ENCODE results near the gene UCP2.

The UCP2 gene

DNA sequence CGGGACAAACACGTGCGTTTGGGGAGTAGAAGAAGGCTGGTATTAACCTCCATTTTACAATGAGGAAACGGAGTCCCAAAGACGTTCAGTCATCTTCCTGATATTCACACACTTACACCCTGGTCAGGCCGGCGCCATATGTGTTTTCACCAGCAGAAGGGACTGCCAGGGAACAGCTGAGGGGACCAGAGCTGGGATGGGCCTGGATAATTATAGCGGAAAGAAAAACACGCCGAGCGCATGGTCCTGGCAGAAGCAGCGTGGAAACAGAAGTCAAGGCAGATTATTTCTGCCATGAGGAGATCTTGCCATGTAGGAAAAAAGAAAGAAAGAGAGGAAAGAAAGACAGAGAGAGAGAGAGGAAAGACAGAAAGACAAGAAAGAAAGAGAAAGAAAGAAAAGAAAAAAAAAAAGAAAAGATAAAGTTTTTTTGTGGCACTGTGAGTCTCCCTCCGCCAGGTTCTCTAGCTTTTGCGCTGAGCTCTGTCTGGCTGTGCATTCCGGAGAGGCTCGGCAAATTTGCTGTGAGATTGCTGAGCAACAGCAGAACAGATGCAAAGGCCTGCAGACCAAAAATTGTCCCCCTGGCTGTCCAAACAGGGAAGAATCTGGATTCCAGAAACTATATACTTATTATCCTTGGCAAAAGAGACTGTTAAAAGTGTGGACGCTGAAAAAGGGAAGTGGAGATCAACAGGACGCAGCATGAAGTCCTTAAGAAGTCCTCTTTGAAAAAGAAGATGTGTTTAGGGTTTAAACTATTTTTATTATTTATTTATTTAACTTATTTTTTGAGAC is 1.3 kb upstream of the UCP2 start:
- Histone ChIP-seq H3K27me3 (ENCODE audit: insufficient read depth, low read length, poor library complexity, severe bottlenecking) (peaks cover 7% of the 10 kb centered on the region), H3K79me2 (ENCODE audit: insufficient read depth, low read length) (peaks cover 51% of the 10 kb centered on the region), H3K4me3 (ENCODE audit: low read length, poor library complexity, severe bottlenecking) (peak overlapping the region; percentile 97), H3K4me2 (ENCODE audit: low read depth, low read length, poor library complexity, severe bottlenecking) (peak overlapping the region; percentile 79), H3K4me1 (ENCODE audit: insufficient read depth, low read length, poor library complexity, severe bottlenecking) (peaks cover 35% of the 10 kb centered on the region), H2AFZ (ENCODE audit: low read length) (peak overlapping the region; percentile 49; the same call in 1 of the 2 replicates), H3K9me2 (replicated peaks; ENCODE audit: low read depth, low read length) (no peaks in the 10 kb centered on the region), H4K20me1 (ENCODE audit: insufficient read depth, low read length, poor library complexity, severe bottlenecking) (peaks cover 31% of the 10 kb centered on the region), H3K9ac (ENCODE audit: low read depth, low read length, poor library complexity, severe bottlenecking) (peak overlapping the region; percentile 99), H3F3A (ENCODE audit: low read depth) (peaks cover 12% of the 10 kb centered on the region), H3K9me3 (ENCODE audit: insufficient read depth, low read depth, low read length) (no peaks in the 10 kb centered on the region), H3K36me3 (ENCODE audit: insufficient read depth, low read length) (peaks cover 2% of the 10 kb centered on the region; the same call in 1 of the 2 replicates)
- TF ChIP-seq, protein P1, sequence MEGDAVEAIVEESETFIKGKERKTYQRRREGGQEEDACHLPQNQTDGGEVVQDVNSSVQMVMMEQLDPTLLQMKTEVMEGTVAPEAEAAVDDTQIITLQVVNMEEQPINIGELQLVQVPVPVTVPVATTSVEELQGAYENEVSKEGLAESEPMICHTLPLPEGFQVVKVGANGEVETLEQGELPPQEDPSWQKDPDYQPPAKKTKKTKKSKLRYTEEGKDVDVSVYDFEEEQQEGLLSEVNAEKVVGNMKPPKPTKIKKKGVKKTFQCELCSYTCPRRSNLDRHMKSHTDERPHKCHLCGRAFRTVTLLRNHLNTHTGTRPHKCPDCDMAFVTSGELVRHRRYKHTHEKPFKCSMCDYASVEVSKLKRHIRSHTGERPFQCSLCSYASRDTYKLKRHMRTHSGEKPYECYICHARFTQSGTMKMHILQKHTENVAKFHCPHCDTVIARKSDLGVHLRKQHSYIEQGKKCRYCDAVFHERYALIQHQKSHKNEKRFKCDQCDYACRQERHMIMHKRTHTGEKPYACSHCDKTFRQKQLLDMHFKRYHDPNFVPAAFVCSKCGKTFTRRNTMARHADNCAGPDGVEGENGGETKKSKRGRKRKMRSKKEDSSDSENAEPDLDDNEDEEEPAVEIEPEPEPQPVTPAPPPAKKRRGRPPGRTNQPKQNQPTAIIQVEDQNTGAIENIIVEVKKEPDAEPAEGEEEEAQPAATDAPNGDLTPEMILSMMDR (conservative IDR thresholded peaks at IDR 0.05; ENCODE audit: low read length): no peak
- TF ChIP-seq EZH2phosphoT487 (IDR thresholded peaks at IDR 0.05; ENCODE audit: borderline replicate concordance): no peak

DNA sequence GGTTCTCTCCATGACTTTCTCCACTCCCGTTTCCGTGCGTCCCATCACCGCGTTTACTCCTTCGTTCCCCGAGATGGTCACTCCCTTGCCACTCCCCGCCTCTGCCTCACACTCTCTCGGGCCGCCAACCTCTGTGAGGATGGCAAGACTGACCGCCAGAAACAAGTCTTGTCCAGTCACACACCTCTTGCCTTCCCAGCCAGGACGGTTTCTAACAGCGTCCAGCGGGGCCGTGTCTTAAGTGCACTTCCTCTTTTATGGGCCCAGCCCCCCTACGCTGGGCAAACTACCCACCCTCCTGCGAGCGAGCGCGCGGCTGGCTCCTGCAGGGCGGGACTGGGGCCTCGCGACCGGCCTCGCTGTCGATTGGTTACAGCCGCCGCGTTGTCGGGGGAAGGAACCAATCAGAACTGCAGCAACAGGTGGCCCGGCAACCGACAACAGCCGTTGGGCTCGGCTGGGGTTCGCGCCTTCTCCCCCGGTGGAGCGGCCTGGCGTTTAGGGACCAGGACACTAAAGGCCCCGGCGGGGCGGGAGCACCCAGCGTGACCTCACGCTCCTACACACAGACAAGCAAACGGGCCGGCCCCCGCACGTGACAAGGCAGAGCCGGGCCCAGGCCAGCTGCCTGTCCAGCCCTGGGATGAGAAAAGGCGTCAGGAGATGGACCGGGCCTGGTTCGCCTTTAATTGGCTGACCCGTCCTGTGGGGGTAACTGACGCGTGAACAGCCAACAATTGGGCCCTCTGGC is 522 bp upstream of the UCP2 start:
- Histone ChIP-seq H3K27me3 (ENCODE audit: insufficient read depth, low read length, poor library complexity, severe bottlenecking) (peaks cover 7% of the 10 kb centered on the region), H2AFZ (ENCODE audit: low read length) (peak overlapping the region; percentile 77), H3K9me2 (replicated peaks; ENCODE audit: low read depth, low read length) (no peaks in the 10 kb centered on the region), H3K9me3 (ENCODE audit: insufficient read depth, low read depth, low read length) (no peaks in the 10 kb centered on the region), H3F3A (ENCODE audit: low read depth) (peaks cover 12% of the 10 kb centered on the region), H3K4me1 (ENCODE audit: insufficient read depth, low read length, poor library complexity, severe bottlenecking) (peaks cover 43% of the 10 kb centered on the region), H3K79me2 (ENCODE audit: insufficient read depth, low read length) (peaks cover 58% of the 10 kb centered on the region), H3K36me3 (ENCODE audit: insufficient read depth, low read length) (peaks cover 10% of the 10 kb centered on the region; the same call in 1 of the 2 replicates), H4K20me1 (ENCODE audit: insufficient read depth, low read length, poor library complexity, severe bottlenecking) (peaks cover 39% of the 10 kb centered on the region), H3K9ac (ENCODE audit: low read depth, low read length, poor library complexity, severe bottlenecking) (peak overlapping the region; percentile 99), H3K4me2 (ENCODE audit: low read depth, low read length, poor library complexity, severe bottlenecking) (peak overlapping the region; percentile 79), H3K4me3 (ENCODE audit: low read length, poor library complexity, severe bottlenecking) (peak overlapping the region; percentile 97)
- no peak for TF ChIP-seq EZH2phosphoT487 (IDR thresholded peaks at IDR 0.05; ENCODE audit: borderline replicate concordance)
- TF ChIP-seq, protein P1 (conservative IDR thresholded peaks at IDR 0.05; ENCODE audit: low read length): no peak

DNA sequence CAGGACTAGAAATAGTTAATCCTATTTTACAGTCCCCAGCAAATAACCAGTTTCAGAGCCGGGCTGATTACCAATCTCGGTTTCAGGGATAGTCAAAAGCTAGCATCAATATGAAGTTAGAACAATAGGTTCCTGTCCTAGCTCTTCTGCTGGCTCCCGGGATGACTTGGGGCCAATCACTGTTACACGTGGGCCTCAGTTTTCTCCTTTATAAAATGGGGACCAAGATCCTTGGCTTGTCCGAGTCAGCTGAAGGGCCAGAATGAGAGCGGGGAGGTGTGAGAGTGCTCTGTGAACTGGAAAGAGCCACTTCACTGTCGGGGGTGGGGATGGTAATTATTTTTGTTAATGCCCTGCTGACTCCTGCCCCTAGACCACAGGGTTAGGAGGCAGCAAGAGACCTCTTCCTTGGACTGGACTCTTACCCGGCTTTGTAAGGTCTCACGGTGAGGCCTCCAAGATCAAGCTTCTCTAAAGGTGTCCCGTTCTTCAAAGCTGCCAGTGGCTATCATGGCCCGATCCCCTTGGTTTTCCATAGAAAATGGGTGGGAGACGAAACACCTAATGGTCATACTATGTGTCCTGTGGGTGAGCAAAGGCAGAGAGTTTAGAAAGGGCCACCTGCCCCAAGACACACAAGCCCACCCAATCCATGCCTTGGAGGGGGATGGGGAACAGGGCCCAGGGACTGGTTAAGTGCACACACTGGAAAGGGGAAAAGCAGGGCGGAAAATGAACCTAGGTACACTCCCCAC is 1.4 kb downstream of the UCP2 start:
- H3K4me1 ChIP-seq (ENCODE audit: insufficient read depth, low read length, poor library complexity, severe bottlenecking): peaks cover 56% of the 10 kb centered on the region
- H3K27me3 ChIP-seq (ENCODE audit: insufficient read depth, low read length, poor library complexity, severe bottlenecking): peaks cover 7% of the 10 kb centered on the region
- peaks cover 29% of the 10 kb centered on the region; the same call in 1 of the 2 replicates for H3K36me3 ChIP-seq (ENCODE audit: insufficient read depth, low read length)
- no peak overlapping the region for H2AFZ ChIP-seq (ENCODE audit: low read length)
- TF ChIP-seq, protein P1 (conservative IDR thresholded peaks at IDR 0.05; ENCODE audit: low read length): no peak
- TF ChIP-seq EZH2phosphoT487 (IDR thresholded peaks at IDR 0.05; ENCODE audit: borderline replicate concordance): no peak
- H3K9me3 ChIP-seq (ENCODE audit: insufficient read depth, low read depth, low read length): no peaks in the 10 kb centered on the region
- H3K9me2 ChIP-seq (replicated peaks; ENCODE audit: low read depth, low read length): no peaks in the 10 kb centered on the region
- peaks cover 12% of the 10 kb centered on the region for H3F3A ChIP-seq (ENCODE audit: low read depth)
- H3K9ac ChIP-seq (ENCODE audit: low read depth, low read length, poor library complexity, severe bottlenecking): peak overlapping the region; percentile 99
- H4K20me1 ChIP-seq (ENCODE audit: insufficient read depth, low read length, poor library complexity, severe bottlenecking): peaks cover 52% of the 10 kb centered on the region
- H3K4me2 ChIP-seq (ENCODE audit: low read depth, low read length, poor library complexity, severe bottlenecking): peak overlapping the region; percentile 92
- peaks cover 78% of the 10 kb centered on the region for H3K79me2 ChIP-seq (ENCODE audit: insufficient read depth, low read length)
- peak overlapping the region; percentile 97 for H3K4me3 ChIP-seq (ENCODE audit: low read length, poor library complexity, severe bottlenecking)

All from Loucy (cell line).